22Rv1 (cell line): ENCODE data around the gene CNNM2.

Experiments
- H3K27ac ChIP-seq: fragments of 450-650 bp; 2 replicates; pipeline ENCODE4 v1.5.1; 2017
- CTCF ChIP-seq: fragments of 450-650 bp; IDR thresholded peaks from 2 replicates; pipeline ENCODE4 v1.5.1; 2017; ENCODE audit warnings: mild to moderate bottlenecking
- ZFX ChIP-seq: fragments of 450-650 bp; IDR thresholded peaks from 2 replicates; pipeline ENCODE4 v1.6.1; 2017; ENCODE audit warnings: antibody characterized with exemption, borderline replicate concordance

Gene CNNM2

GRCh38 chr10:103090911-103091310 lies 172.8 kb downstream of the CNNM2 start:
- no peak overlapping the region for H3K27ac ChIP-seq
- TF ChIP-seq ZFX (no peak), CTCF (no peak)

GRCh38 chr10:103095005-103095404 lies 176.9 kb downstream of the CNNM2 start:
- TF ChIP-seq CTCF, result no peak
- TF ChIP-seq ZFX, result no peak
- no peak overlapping the region for H3K27ac ChIP-seq

- no peak overlapping the region for H3K27ac ChIP-seq
- TF ChIP-seq ZFX (no peak), CTCF (no peak)
These were observed 178.0 kb downstream of the CNNM2 start for GRCh38 chr10:103096130-103096529.

GRCh38 chr10:103098240-103098639 lies 180.1 kb downstream of the CNNM2 start:
- H3K27ac ChIP-seq, result no peak overlapping the region
- TF ChIP-seq ZFX, result no peak

DNA sequence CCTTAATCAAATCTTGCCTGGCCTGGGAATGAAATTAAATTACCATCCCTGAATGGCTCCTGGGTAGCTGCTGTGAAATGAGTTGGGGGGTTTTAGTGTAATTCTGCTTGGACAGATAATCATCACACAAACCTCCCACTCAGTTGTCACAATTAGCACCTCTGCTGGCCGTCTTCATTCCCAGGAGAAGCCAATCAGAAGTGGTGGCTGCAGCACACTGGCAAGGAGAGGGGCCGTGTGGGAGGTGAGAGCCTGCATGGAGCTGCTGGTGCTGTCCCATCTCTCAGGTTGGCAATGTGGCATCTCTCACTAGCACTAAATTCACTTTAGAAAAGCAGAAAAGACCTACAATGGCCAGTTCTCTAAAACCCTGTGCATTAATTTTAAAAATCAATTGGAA lies 182.5 kb downstream of the CNNM2 start:
- TF ChIP-seq ZFX, result no peak
- TF ChIP-seq CTCF, result no peak
- H3K27ac ChIP-seq, result no peak overlapping the region

GRCh38 chr10:103102195-103102594 lies 184.1 kb downstream of the CNNM2 start:
- no peak overlapping the region for H3K27ac ChIP-seq
- no peak for TF ChIP-seq CTCF
- no peak for TF ChIP-seq ZFX

DNA sequence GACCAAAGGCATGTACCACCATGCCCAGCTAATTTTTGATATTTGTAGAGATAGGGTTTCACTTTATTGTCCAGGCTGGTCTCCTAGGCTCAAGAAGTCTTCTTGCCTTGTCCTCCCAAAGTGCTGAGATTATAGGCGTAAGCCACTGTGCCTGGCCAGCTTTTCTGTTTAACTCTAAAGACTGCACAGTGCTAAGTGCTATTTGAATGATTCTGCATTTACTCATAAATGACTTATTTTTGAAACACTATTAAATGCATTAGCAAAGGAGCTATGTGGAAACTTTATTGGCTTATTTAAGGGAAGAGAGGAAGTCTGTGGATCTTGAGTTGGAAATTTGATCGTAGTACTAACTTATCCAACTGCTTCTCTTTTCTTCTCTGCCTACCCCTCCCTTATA lies 185.9 kb downstream of the CNNM2 start:
- TF ChIP-seq ZFX, result no peak
- TF ChIP-seq CTCF, result no peak
- no peak overlapping the region for H3K27ac ChIP-seq

DNA sequence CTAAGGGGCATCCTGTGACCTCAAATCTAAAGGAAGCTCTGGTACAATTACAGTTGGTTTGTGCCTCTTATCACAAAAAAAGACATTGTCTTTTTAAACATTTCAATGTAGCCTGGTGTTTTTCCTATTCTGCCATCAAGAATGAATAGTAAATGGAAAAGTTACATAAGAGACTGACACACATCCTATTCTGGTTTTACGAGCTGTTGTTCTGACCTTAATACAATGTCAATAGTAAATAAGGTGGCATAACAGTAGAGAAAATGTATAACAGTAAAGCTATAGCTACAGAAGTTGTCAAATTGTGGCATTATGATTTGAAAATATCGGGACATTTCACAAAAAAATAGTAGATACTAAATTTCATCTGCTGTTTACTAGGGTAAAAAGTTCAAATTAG lies 186.6 kb downstream of the CNNM2 start:
- no peak for TF ChIP-seq ZFX
- no peak for TF ChIP-seq CTCF
- no peak overlapping the region for H3K27ac ChIP-seq
